ENCODE measurements around the gene WFS1. TPM values are rescaled to one million over a fixed set of nuclear protein-coding genes. Genes with fewer than 3 reads are reported as not detected.

The WFS1 gene
- total RNA-seq, 2 experiments from 2014 or later: 1.3 to 1.7 TPM

- Mint-ChIP-seq H3K36me3 (ENCODE audit: low read depth) (no peaks in the 10 kb centered on the region), H3K27me3 (peaks cover 61% of the 10 kb centered on the region), H3K9me3 (peaks cover under 1% of the 10 kb centered on the region), H3K4me1 (ENCODE audit: low read depth) (no peaks in the 10 kb centered on the region), H3K27ac (no peak overlapping the region), H3K4me3 (no peak overlapping the region)
- Histone ChIP-seq H3K9me3 (ENCODE audit: control insufficient read depth in 1 of 2, insufficient read depth in 1 of 2, low read length in 2 of 2) (no peaks in the 10 kb centered on the region), H3K4me1 (ENCODE audit: insufficient read depth, low read length) (peaks cover 2% of the 10 kb centered on the region), H3K27me3 (ENCODE audit: control insufficient read depth in 1 of 2, insufficient read depth in 2 of 2, low read length in 2 of 2) (peaks cover 19 to 30% of the 10 kb centered on the region in 2 experiments), H3K36me3 (ENCODE audit: insufficient read depth, low read length) (no peaks in the 10 kb centered on the region), H3K4me3 (ENCODE audit: low read length) (no peak overlapping the region), H3K27ac (ENCODE audit: low read depth in 1 of 2, low read length in 2 of 2) (no peak overlapping the region)
- DNase-seq (no peak), ATAC-seq (ENCODE audit: poor library complexity) (no peak)
- CTCF ChIA-PET: interaction anchor here (1.5 kb wide), 1 partner anchor 75 kb away, joined by 6 read pairs; no protein-coding TSS in a partner anchor
- no peak for TF ChIP-seq CTCF (IDR thresholded peaks at IDR 0.05)
- POLR2A ChIA-PET: no interaction called here
- intact Hi-C loops (cut with DNase I, micrococcal nuclease): loop anchor here in 1 of 2 experiments (5.0 kb wide), 1 partner anchor 1834 kb away; no protein-coding TSS in a partner anchor
Measured at GRCh38 chr4:6325788-6326290, 56.2 kb downstream of the WFS1 start.

DNA sequence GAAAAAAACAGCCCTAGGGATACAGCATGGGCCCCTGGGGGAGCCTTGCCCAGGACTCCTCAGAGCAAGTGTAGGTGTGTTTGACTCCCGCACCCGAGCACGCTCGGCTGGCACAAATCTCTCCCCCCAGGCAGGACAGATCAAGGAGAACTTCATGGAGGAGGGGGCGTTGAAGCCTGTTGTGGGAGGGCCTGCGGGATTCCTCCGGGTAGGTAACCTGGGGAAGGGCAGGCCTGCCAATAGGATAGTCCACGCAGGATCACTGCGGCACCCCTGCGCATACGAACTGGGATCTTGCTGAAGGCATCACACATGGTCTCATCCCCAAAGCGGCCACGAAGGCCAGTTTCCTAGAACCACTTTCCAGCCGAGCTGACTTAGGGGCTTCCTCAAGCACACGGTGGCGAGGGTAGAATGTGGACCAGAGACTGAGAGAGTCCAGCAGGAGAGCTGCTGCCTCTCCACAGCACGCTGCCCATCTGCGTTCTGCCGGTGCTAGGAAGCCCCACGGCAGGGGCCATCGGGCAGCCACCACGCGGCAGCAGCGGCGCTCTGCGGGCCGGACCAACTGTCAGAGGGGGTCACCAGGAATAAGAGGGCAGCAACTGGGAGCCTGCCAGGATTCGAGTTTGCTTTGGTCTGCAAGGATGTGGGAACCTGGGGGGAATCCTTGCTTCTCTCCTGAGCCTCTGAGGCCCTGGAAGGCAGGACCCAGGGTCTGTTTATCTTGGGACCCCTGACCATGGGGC is 56.8 kb downstream of the WFS1 start:
- Mint-ChIP-seq H3K27me3 (peaks cover 64% of the 10 kb centered on the region), H3K27ac (no peak overlapping the region), H3K9me3 (no peaks in the 10 kb centered on the region), H3K4me1 (ENCODE audit: low read depth) (no peaks in the 10 kb centered on the region), H3K4me3 (no peak overlapping the region), H3K36me3 (ENCODE audit: low read depth) (no peaks in the 10 kb centered on the region)
- Histone ChIP-seq H3K9me3 (ENCODE audit: control insufficient read depth in 1 of 2, insufficient read depth in 1 of 2, low read length in 2 of 2) (peaks cover 0 to under 1% of the 10 kb centered on the region in 2 experiments), H3K27ac (ENCODE audit: low read depth in 1 of 2, low read length in 2 of 2) (no peak overlapping the region), H3K36me3 (ENCODE audit: insufficient read depth, low read length) (no peaks in the 10 kb centered on the region), H3K27me3 (ENCODE audit: control insufficient read depth in 1 of 2, insufficient read depth in 2 of 2, low read length in 2 of 2) (peaks cover 18 to 30% of the 10 kb centered on the region in 2 experiments), H3K4me3 (ENCODE audit: low read length) (no peak overlapping the region), H3K4me1 (ENCODE audit: insufficient read depth, low read length) (peaks cover 2% of the 10 kb centered on the region)
- DNase-seq: no peak
- ATAC-seq (ENCODE audit: poor library complexity): no peak
- TF ChIP-seq CTCF (IDR thresholded peaks at IDR 0.05): no peak
- CTCF ChIA-PET: interaction anchor here (1.0 to 5.5 kb wide), 8 partner anchors 10 to 328 kb away, joined by 3 to 56 read pairs (median 5); no protein-coding TSS in a partner anchor
- POLR2A ChIA-PET: interaction anchor here (1.2 to 1.4 kb wide), 2 partner anchors 75 to 77 kb away, joined by 3 to 6 read pairs; no protein-coding TSS in a partner anchor
- intact Hi-C loops (cut with DNase I, micrococcal nuclease): loop anchor here (1.0 to 5.0 kb wide), 3 partner anchors 76 to 1834 kb away; no protein-coding TSS in a partner anchor

DNA sequence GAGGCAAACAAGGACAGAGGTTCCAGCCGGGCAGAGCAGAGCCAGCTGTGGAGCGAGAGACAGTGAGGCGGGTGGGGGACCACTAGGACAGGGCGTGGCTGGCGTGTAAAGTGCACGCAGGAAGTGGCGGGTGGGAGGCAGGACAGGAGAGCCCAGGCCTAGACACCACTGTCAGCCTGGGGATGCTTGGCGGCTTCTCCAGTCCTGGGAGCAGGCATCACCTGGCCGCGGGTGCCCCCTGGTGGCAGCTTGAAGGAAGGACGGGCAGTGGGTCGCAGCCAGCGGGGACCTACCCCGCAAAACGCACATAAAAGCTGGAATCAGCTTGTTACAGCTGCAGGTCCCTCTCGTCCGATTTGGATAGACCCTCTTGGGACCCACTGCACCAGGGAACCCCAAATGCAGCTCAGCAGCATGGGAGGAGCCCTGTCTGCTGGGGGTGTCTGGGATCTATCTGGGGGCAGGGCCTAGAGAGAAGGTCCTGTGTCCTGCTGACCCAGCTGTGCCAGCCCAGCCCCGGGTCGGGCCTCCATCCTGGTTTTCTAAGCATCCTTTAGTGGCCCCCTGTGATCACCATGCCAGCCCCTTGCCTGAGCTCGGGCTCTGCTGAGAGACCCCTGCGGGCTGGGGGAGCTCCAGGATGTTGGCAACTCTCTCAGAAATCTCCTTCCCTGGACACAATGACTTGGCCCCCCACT is 57.7 kb downstream of the WFS1 start:
- ChIA-PET CTCF (interaction anchor here (0.6 to 5.5 kb wide), 12 partner anchors 9 to 1417 kb away, joined by 3 to 56 read pairs (median 4); no protein-coding TSS in a partner anchor), POLR2A (interaction anchor here (1.2 to 1.4 kb wide), 2 partner anchors 76 to 78 kb away, joined by 3 to 6 read pairs; no protein-coding TSS in a partner anchor)
- peaks cover 59% of the 10 kb centered on the region for H3K27me3 Mint-ChIP-seq

More for the DNA sequence above, 57.7 kb downstream of the WFS1 start:
- Mint-ChIP-seq H3K36me3 (ENCODE audit: low read depth) (no peaks in the 10 kb centered on the region), H3K9me3 (no peaks in the 10 kb centered on the region), H3K4me3 (no peak overlapping the region), H3K4me1 (ENCODE audit: low read depth) (no peaks in the 10 kb centered on the region), H3K27ac (no peak overlapping the region)
- H3K27me3 ChIP-seq (ENCODE audit: control insufficient read depth in 1 of 2, insufficient read depth in 2 of 2, low read length in 2 of 2): peaks cover 12 to 24% of the 10 kb centered on the region in 2 experiments
- peak; percentile 77 for ATAC-seq (ENCODE audit: poor library complexity)
- intact Hi-C loops (cut with DNase I, micrococcal nuclease): loop anchor here (1.0 to 5.0 kb wide), 3 partner anchors 77 to 1835 kb away; no protein-coding TSS in a partner anchor
- H3K4me3 ChIP-seq (ENCODE audit: low read length): no peak overlapping the region
- H3K9me3 ChIP-seq (ENCODE audit: control insufficient read depth in 1 of 2, insufficient read depth in 1 of 2, low read length in 2 of 2): peaks cover 0 to 9% of the 10 kb centered on the region in 2 experiments
- no peak overlapping the region for H3K27ac ChIP-seq (ENCODE audit: low read depth in 1 of 2, low read length in 2 of 2)
- no peaks in the 10 kb centered on the region for H3K36me3 ChIP-seq (ENCODE audit: insufficient read depth, low read length)
- H3K4me1 ChIP-seq (ENCODE audit: insufficient read depth, low read length): peaks cover 8% of the 10 kb centered on the region
- peak; percentile 89 for TF ChIP-seq CTCF (IDR thresholded peaks at IDR 0.05)
- DNase-seq: peak; percentile 45 to 86 (median 74)
